CD4-positive, alpha-beta T cell (primary cell): ENCODE results near the gene PPP1R36. TPM values are rescaled to one million over a fixed set of nuclear protein-coding genes. Genes with fewer than 3 reads are reported as not detected.

Experiments used
- ATAC-seq: fragments of 200-7000 bp; cut with Tn5 transposase; one replicate; pipeline ENCODE4 v1.10.0; 2022; ENCODE audit warnings: mild to moderate bottlenecking; ENCODE audit not compliant: poor library complexity
- CTCF ChIA-PET: fragments of 350-600 bp; sonication (Branson Sonifier 250); formaldehyde crosslinking; loops from one replicate; lab custom pipeline; 2021; ENCODE audit warnings: antibody characterized with exemption, inconsistent platforms; lab: Charles Lee
- POLR2A ChIA-PET: fragments of 350-600 bp; sonication (Branson Sonifier 250); formaldehyde crosslinking; loops from one replicate; lab custom pipeline; 2021; ENCODE audit warnings: antibody characterized with exemption, inconsistent platforms; lab: Charles Lee
- DNase-seq, 14 experiments: peaks; one replicate each; pipeline ENCODE4 v3.0.0-alpha.2; 2013 to 2020; ENCODE audit warnings: mixed read lengths in 2 of 14
- H3K27ac ChIP-seq, 2 donors: one replicate each; pipeline versions ENCODE4 v1.5.1 to v1.7.0; 2013; ENCODE audit warnings: low read length in 2 of 2, low read depth in 1 of 2, mild to moderate bottlenecking in 1 of 2
- H3K27me3 ChIP-seq, 2 experiments: 1 replicate in 1 of 2; 2 replicates in 1 of 2; pipeline versions ENCODE4 v1.6.1 to v1.7.0; 2013; ENCODE audit warnings: low read length in 2 of 2, control low read depth in 1 of 2, mild to moderate bottlenecking in 1 of 2, moderate library complexity in 1 of 2; ENCODE audit not compliant: insufficient read depth in 2 of 2, control insufficient read depth in 1 of 2
- H3K36me3 ChIP-seq: one replicate; pipeline ENCODE4 v1.6.1; 2013; ENCODE audit warnings: low read length, control low read depth; ENCODE audit not compliant: insufficient read depth
- H3K4me1 ChIP-seq: one replicate; pipeline ENCODE4 v1.6.1; 2013; ENCODE audit warnings: low read length, control low read depth; ENCODE audit not compliant: insufficient read depth
- H3K4me3 ChIP-seq: one replicate; pipeline ENCODE4 v1.5.1; 2013; ENCODE audit warnings: mild to moderate bottlenecking, low read length, moderate library complexity
- H3K9me3 ChIP-seq, 2 experiments: 1 replicate in 1 of 2; 2 replicates in 1 of 2; pipeline versions ENCODE4 v1.6.1 to v1.7.0; 2013; ENCODE audit warnings: low read length in 2 of 2, mild to moderate bottlenecking in 2 of 2, control low read depth in 1 of 2, moderate library complexity in 1 of 2; ENCODE audit not compliant: control insufficient read depth in 1 of 2, insufficient read depth in 1 of 2
- H3K27ac Mint-ChIP-seq: one replicate; pipeline ENCODE4 v1.8.0; 2020; ENCODE audit warnings: mixed read lengths
- H3K27me3 Mint-ChIP-seq: one replicate; pipeline ENCODE4 v1.8.0; 2021; ENCODE audit warnings: mixed read lengths
- H3K36me3 Mint-ChIP-seq: one replicate; pipeline ENCODE4 v1.8.0; 2021; ENCODE audit warnings: low read depth, mixed read lengths
- H3K4me1 Mint-ChIP-seq: one replicate; pipeline ENCODE4 v1.8.0; 2021; ENCODE audit warnings: low read depth, mixed read lengths
- H3K4me3 Mint-ChIP-seq: one replicate; pipeline ENCODE4 v1.8.0; 2020; ENCODE audit warnings: mild to moderate bottlenecking, mixed read lengths
- H3K9me3 Mint-ChIP-seq: one replicate; pipeline ENCODE4 v1.8.0; 2020; ENCODE audit warnings: mixed read lengths
- intact Hi-C, 2 experiments: fragments of 100-400 bp; cut with DNase I in 1 of 2; cut with micrococcal nuclease in 1 of 2; formaldehyde crosslinking; loops; one replicate each; pipeline versions ENCODE4 v1.15.1 to v1.9.0; 2023 to 2025; cut with DNase I, micrococcal nuclease
- total RNA-seq, 174 experiments: library from RNA in 2 of 174; stranded (reverse) in 2 of 174; gene quantifications; one replicate each; pipeline ENCODE4 v1.2.3 and lab custom pipeline; 2021 to 2026
- TF ChIP-seq, protein P1 (sequence below): fragments of 200-600 bp; IDR thresholded peaks from one replicate; pipeline ENCODE4 v1.8.0; 2022; ENCODE audit warnings: antibody characterized with exemption, mild to moderate bottlenecking

PPP1R36 gene
- total RNA-seq, 2 experiments from 2014 or later = not detected

DNA sequence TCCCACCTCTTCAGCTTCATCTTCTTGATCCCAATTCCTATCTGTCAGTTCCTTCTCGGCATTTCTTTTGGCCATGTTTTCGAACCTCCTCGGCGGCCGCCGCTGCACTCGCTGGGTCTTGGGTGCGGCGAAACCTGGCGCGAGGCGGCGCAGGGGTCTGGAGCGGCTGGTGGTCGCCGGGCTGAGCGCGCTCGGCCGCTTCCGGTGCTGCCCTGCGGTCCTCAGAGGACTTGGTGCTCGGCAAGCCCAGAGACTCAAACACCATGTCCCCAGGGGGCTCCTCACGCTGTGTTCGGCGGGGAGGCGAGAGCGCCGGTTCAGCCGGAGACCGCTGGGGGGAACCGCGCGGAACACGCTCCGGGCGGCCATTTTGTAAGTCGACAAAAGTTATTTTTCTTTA is 51.8 kb downstream of the PPP1R36 start:
- CTCF ChIA-PET = no interaction called here
- no peaks in the 10 kb centered on the region for H3K9me3 Mint-ChIP-seq

GRCh38 chr14:64602826-64603225 is 53.1 kb downstream of the PPP1R36 start:
- no peak for DNase-seq
- no peaks in the 10 kb centered on the region for H3K9me3 Mint-ChIP-seq
- Histone ChIP-seq H3K27ac (no peak overlapping the region), H3K36me3 (no peaks in the 10 kb centered on the region), H3K4me1 (no peaks in the 10 kb centered on the region), H3K9me3 (no peaks in the 10 kb centered on the region), H3K4me3 (no peak overlapping the region), H3K27me3 (peaks cover 0 to 5% of the 10 kb centered on the region in 2 experiments)
- CTCF ChIA-PET = no interaction called here
- no peaks in the 10 kb centered on the region for H3K36me3 Mint-ChIP-seq
- intact Hi-C loops = no loop called here
- TF ChIP-seq, protein P1, sequence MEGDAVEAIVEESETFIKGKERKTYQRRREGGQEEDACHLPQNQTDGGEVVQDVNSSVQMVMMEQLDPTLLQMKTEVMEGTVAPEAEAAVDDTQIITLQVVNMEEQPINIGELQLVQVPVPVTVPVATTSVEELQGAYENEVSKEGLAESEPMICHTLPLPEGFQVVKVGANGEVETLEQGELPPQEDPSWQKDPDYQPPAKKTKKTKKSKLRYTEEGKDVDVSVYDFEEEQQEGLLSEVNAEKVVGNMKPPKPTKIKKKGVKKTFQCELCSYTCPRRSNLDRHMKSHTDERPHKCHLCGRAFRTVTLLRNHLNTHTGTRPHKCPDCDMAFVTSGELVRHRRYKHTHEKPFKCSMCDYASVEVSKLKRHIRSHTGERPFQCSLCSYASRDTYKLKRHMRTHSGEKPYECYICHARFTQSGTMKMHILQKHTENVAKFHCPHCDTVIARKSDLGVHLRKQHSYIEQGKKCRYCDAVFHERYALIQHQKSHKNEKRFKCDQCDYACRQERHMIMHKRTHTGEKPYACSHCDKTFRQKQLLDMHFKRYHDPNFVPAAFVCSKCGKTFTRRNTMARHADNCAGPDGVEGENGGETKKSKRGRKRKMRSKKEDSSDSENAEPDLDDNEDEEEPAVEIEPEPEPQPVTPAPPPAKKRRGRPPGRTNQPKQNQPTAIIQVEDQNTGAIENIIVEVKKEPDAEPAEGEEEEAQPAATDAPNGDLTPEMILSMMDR = no peak
- ATAC-seq = no peak
- H3K4me3 Mint-ChIP-seq = no peak overlapping the region
- peaks cover 20% of the 10 kb centered on the region for H3K27me3 Mint-ChIP-seq
- POLR2A ChIA-PET = no interaction called here
- H3K4me1 Mint-ChIP-seq = no peaks in the 10 kb centered on the region
- no peak overlapping the region for H3K27ac Mint-ChIP-seq

More for the DNA sequence above, 51.8 kb downstream of the PPP1R36 start:
- Histone ChIP-seq H3K27ac (no peak overlapping the region), H3K4me3 (no peak overlapping the region), H3K9me3 (no peaks in the 10 kb centered on the region), H3K4me1 (no peaks in the 10 kb centered on the region), H3K36me3 (no peaks in the 10 kb centered on the region), H3K27me3 (peaks cover 0 to 5% of the 10 kb centered on the region in 2 experiments)
- Mint-ChIP-seq H3K27ac (no peak overlapping the region), H3K27me3 (peaks cover 19% of the 10 kb centered on the region), H3K4me1 (no peaks in the 10 kb centered on the region), H3K36me3 (no peaks in the 10 kb centered on the region), H3K4me3 (no peak overlapping the region)
- TF ChIP-seq, protein P1 = no peak
- POLR2A ChIA-PET = no interaction called here
- no peak for ATAC-seq
- intact Hi-C loops = no loop called here
- no peak for DNase-seq

DNA sequence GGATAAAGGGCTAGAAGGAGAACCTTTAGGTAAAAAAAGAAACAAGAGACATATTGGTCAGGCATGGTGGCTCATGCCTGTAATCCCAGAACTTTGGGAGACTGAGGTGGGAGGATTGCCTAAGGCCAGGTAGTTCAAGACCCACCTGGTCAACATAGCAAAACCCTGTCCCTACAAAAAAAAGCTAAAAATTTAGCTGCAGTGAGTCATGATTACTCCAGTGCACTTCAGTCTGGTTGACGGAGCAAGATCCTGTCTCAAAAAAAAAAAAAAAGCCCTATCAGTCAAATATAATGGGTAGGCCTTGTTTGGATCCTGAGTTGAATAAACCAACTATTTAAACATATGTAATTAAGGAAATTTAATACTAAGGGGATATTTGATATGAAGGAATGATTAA is 54.2 kb downstream of the PPP1R36 start:
- H3K9me3 ChIP-seq = no peaks in the 10 kb centered on the region
- Mint-ChIP-seq H3K9me3 (no peaks in the 10 kb centered on the region), H3K4me1 (no peaks in the 10 kb centered on the region), H3K36me3 (no peaks in the 10 kb centered on the region), H3K27me3 (peaks cover 20% of the 10 kb centered on the region), H3K27ac (no peak overlapping the region), H3K4me3 (no peak overlapping the region)
- ChIA-PET POLR2A (no interaction called here), CTCF (no interaction called here)
- ATAC-seq = no peak
- no peaks in the 10 kb centered on the region for H3K4me1 ChIP-seq
- DNase-seq = no peak
- H3K36me3 ChIP-seq = no peaks in the 10 kb centered on the region
- intact Hi-C loops = no loop called here
- H3K27ac ChIP-seq = no peak overlapping the region
- H3K4me3 ChIP-seq = no peak overlapping the region
- H3K27me3 ChIP-seq = peaks cover 0 to 5% of the 10 kb centered on the region in 2 experiments
- TF ChIP-seq, protein P1 = no peak
